Left ventricle myocardium inferior (tissue), 1 donor: ENCODE measurements around the gene SLC36A1. TPM values are rescaled to one million over a fixed set of nuclear protein-coding genes. Genes with fewer than 3 reads are reported as not detected.
A peak's percentile ranks its signal among the peaks of the same experiment; 100 is the strongest.

Experiments used
- DNase-seq: peaks from one replicate; pipeline ENCODE4 v3.0.0-alpha.2; 2020
- H3K27ac ChIP-seq: fragments of 200-600 bp; replicated peaks from 2 replicates; pipeline ENCODE4 v1.8.0; 2021
- H3K27me3 ChIP-seq: fragments of 200-600 bp; 2 replicates; pipeline ENCODE4 v1.8.0; 2021; ENCODE audit warnings: low read depth
- H3K36me3 ChIP-seq: fragments of 200-600 bp; 2 replicates; pipeline ENCODE4 v1.8.0; 2021
- H3K4me1 ChIP-seq: fragments of 200-600 bp; 2 replicates; pipeline ENCODE4 v1.8.0; 2021
- H3K4me3 ChIP-seq: fragments of 200-600 bp; 2 replicates; pipeline ENCODE4 v1.8.0; 2021; ENCODE audit warnings: mild to moderate bottlenecking, moderate library complexity
- H3K9me3 ChIP-seq: fragments of 200-600 bp; replicated peaks from 2 replicates; pipeline ENCODE4 v1.8.0; 2021
- CTCF ChIP-seq: fragments of 200-600 bp; IDR thresholded peaks from 2 replicates; pipeline ENCODE4 v1.8.0; 2021; ENCODE audit warnings: antibody characterized with exemption, mild to moderate bottlenecking, borderline replicate concordance
- intact Hi-C: fragments of 100-400 bp; cut with micrococcal nuclease; formaldehyde crosslinking; loops from one replicate; pipeline ENCODE4 v1.11.0; 2022
- total RNA-seq: library from RNA; stranded (reverse); fragmentation: NEBNext Ultra II Directional; extraction: Animal tissue kit (Norgen Biotek cat#: 25700); gene quantifications from one replicate; pipeline ENCODE4 v1.2.1, GENCODE V29; 2021
- donor health status: DM: no; HTN: yes; CAD: no; lungs with severe emphysema.

SLC36A1 gene
- total RNA-seq, 1 donor from 2014 or later = 3.1 TPM

- Histone ChIP-seq H3K27me3 (no peaks in the 10 kb centered on the region), H3K36me3 (no peaks in the 10 kb centered on the region), H3K4me1 (no peaks in the 10 kb centered on the region), H3K9me3 (no peaks in the 10 kb centered on the region), H3K4me3 (no peak overlapping the region), H3K27ac (no peak overlapping the region)
- no peak for TF ChIP-seq CTCF
- intact Hi-C loops = no loop called here
- no peak for DNase-seq
These were observed 61.8 kb downstream of the SLC36A1 start for GRCh38 chr5:151509231-151509630.

DNA sequence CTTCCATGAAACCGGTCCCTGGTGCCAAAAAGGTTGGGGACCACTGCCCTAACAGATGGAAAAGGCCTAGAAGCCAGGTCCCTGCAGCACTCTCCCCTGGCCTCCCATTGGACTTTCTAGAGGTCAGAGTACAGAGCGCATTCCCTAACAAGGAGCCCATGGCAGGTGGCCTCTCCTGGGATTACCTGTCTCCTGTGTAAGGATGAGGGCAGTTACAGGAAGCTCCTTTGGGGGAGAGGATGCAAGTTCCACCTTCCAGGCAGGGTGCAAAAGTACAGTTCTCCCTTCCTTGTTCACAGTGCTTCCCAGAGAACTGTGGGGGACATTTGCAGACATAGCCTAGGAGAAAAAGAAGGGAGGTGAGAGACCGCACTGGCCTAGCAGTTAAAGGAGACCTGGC is 62.4 kb downstream of the SLC36A1 start:
- Histone ChIP-seq H3K27ac (no peak overlapping the region), H3K27me3 (no peaks in the 10 kb centered on the region), H3K4me3 (no peak overlapping the region), H3K4me1 (no peaks in the 10 kb centered on the region), H3K36me3 (no peaks in the 10 kb centered on the region), H3K9me3 (no peaks in the 10 kb centered on the region)
- intact Hi-C loops = no loop called here
- DNase-seq = no peak
- no peak for TF ChIP-seq CTCF

DNA sequence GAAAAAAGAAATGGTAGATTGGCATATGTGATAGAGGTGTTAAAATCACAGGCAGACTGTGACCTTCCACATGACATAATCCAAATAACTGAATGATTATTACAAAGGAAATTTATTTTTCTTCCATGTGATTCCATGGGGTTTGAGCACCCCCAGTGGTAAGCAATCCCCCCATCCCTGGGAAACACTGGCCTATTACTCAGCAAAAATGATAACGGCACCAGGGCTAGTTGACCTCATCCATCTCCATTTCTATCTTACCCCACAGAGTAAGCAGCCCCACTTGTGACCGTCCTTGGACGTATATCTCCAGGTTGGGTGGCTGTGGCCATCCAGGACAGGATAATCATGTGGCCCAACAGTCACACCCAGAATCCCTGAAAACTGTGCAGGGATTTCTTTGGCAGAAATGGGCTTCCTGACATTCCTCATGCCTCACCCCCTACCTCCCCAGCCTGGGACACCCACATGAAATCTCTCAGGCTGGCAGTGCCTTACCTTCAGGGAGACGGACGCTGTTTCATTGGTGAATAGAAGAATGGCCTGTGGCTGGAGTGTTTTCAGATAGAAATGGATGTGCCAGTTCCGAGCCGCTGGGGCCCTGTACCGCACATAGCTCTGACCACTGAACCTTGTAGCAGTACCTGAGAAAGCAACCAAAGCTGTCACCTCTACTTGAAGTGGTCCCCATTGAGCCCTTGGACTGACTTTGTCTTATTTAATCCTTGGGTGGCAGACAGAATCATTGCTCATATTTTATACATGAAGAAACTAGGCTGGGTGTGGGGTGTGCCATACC is 69.9 kb downstream of the SLC36A1 start:
- no peak for DNase-seq
- Histone ChIP-seq H3K4me3 (no peak overlapping the region), H3K9me3 (no peaks in the 10 kb centered on the region), H3K27ac (no peak overlapping the region), H3K4me1 (no peaks in the 10 kb centered on the region), H3K27me3 (no peaks in the 10 kb centered on the region), H3K36me3 (no peaks in the 10 kb centered on the region)
- no peak for TF ChIP-seq CTCF
- intact Hi-C loops = no loop called here

DNA sequence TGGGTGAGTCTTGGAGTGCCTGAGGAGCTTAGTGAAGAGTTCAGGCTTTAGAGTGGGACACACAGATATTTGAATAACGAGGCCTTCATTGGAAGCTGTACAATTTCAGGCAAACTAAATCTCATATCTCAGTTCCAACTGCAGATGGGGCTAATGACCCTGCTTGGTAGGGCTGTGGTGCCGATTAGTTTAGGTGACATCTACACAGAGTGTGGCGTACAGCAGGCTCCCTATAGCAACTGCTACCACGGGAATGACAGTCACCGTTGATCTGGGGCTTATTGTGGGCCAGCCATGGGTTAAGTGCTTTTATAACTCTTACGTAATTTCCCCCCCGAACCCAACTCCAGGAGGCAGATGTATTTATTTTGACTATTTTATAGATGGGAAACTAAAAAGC is 72.9 kb downstream of the SLC36A1 start:
- peak; percentile 55 for TF ChIP-seq CTCF
- no peaks in the 10 kb centered on the region for H3K4me1 ChIP-seq
- no peak overlapping the region for H3K4me3 ChIP-seq
- H3K9me3 ChIP-seq = no peaks in the 10 kb centered on the region
- no peaks in the 10 kb centered on the region for H3K27me3 ChIP-seq
- no peak for DNase-seq
- H3K36me3 ChIP-seq = no peaks in the 10 kb centered on the region
- intact Hi-C loops = loop anchor here (5.0 kb wide), 1 partner anchor 132 kb away; no protein-coding TSS in a partner anchor
- no peak overlapping the region for H3K27ac ChIP-seq

GRCh38 chr5:151522226-151522625 is 74.8 kb downstream of the SLC36A1 start:
- intact Hi-C loops = loop anchor here (5.0 kb wide), 1 partner anchor 130 kb away; no protein-coding TSS in a partner anchor
- H3K9me3 ChIP-seq = no peaks in the 10 kb centered on the region
- DNase-seq = no peak

More at GRCh38 chr5:151522226-151522625, 74.8 kb downstream of the SLC36A1 start:
- Histone ChIP-seq H3K36me3 (no peaks in the 10 kb centered on the region), H3K27me3 (no peaks in the 10 kb centered on the region), H3K4me3 (no peak overlapping the region), H3K4me1 (no peaks in the 10 kb centered on the region), H3K27ac (no peak overlapping the region)
- no peak for TF ChIP-seq CTCF
